Measurements from ENCODE around the gene SPI1. TPM values are rescaled to one million over a fixed set of nuclear protein-coding genes. Genes with fewer than 3 reads are reported as not detected.

The SPI1 gene
- total and polyA plus RNA-seq, 2 donors (not counting 1 experiment from before 2014, with no cell fraction given), result 98.3 to 119 TPM

DNA sequence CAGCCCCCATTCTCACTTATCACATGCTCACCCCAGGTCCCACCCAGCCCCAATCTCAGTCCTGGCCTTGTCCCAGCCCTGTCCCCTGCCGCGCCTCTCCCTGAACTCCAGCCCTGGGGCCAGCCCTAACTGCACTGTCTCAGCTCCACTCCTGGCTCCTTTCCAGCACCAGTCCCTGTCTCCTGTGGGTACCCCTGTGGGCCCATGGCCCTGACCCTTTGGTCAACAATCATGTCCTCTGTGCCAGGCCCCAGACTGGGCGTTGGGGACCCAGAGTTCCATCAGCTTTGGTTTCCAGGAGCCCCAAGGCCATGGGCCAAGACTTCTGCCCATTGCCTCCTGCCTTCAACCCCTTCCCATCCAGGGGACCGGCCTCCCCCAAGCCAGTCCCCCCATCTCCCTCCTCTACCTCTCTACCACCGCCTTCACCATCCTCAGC lies 757 bp downstream of the SPI1 start:
- Mint-ChIP-seq H3K9me3 (ENCODE audit: insufficient read depth) (no peaks in the 10 kb centered on the region), H3K27ac (no peak overlapping the region), H3K4me1 (peaks cover 39% of the 10 kb centered on the region), H3K27me3 (no peaks in the 10 kb centered on the region), H3K4me3 (peak overlapping the region; percentile 92)
- peaks cover 0 to 26% of the 10 kb centered on the region in 2 experiments for H3K36me3 ChIP-seq (replicated peaks in 1 of 2; ENCODE audit: control extremely low read depth in 1 of 2, control insufficient read depth in 1 of 2, extremely low read depth in 1 of 2, insufficient read depth in 2 of 2, low read length in 1 of 2)
- no peak for TF ChIP-seq EZH2 (IDR thresholded peaks at IDR 0.05; ENCODE audit: borderline replicate concordance, insufficient read depth, low read depth, low read length, poor library complexity, severe bottlenecking)
- TF ChIP-seq, protein P1, sequence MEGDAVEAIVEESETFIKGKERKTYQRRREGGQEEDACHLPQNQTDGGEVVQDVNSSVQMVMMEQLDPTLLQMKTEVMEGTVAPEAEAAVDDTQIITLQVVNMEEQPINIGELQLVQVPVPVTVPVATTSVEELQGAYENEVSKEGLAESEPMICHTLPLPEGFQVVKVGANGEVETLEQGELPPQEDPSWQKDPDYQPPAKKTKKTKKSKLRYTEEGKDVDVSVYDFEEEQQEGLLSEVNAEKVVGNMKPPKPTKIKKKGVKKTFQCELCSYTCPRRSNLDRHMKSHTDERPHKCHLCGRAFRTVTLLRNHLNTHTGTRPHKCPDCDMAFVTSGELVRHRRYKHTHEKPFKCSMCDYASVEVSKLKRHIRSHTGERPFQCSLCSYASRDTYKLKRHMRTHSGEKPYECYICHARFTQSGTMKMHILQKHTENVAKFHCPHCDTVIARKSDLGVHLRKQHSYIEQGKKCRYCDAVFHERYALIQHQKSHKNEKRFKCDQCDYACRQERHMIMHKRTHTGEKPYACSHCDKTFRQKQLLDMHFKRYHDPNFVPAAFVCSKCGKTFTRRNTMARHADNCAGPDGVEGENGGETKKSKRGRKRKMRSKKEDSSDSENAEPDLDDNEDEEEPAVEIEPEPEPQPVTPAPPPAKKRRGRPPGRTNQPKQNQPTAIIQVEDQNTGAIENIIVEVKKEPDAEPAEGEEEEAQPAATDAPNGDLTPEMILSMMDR (IDR thresholded peaks at IDR 0.05), result no peak
- no peaks in the 10 kb centered on the region for H3K27me3 ChIP-seq (replicated peaks in 1 of 4; ENCODE audit: control extremely low read depth in 1 of 4, control insufficient read depth in 3 of 4, insufficient read depth in 4 of 4, low read length in 3 of 4)
- H3K79me2 ChIP-seq (ENCODE audit: control insufficient read depth, insufficient read depth, low read length), result peaks cover 98% of the 10 kb centered on the region
- peaks cover 40% of the 10 kb centered on the region for H4K20me1 ChIP-seq (ENCODE audit: control insufficient read depth, insufficient read depth, low read length, poor library complexity, severe bottlenecking)
- H3K4me2 ChIP-seq (replicated peaks; ENCODE audit: low read depth, low read length, poor library complexity, severe bottlenecking), result peak overlapping the region; percentile 100
- H3K27ac ChIP-seq (ENCODE audit: low read length in 2 of 2), result peak overlapping the region; percentile 96 to 97
- ATAC-seq (ENCODE audit: low read depth), result no peak
- H3K9ac ChIP-seq (ENCODE audit: low read length), result peak overlapping the region; percentile 99
- peaks cover 45 to 51% of the 10 kb centered on the region in 2 donors for H3K4me1 ChIP-seq (ENCODE audit: control insufficient read depth in 2 of 2, insufficient read depth in 2 of 2, low read length in 2 of 2)
- no peaks in the 10 kb centered on the region for H3K9me3 ChIP-seq (ENCODE audit: control extremely low read depth in 1 of 3, control insufficient read depth in 2 of 3, insufficient read depth in 1 of 3, low read length in 2 of 3)
- POLR2A ChIA-PET, result interaction anchor here (1.6 to 4.1 kb wide), 8 partner anchors 12 to 163 kb away, joined by 3 to 50 read pairs (median 10); partner anchors contain the start of gene DDB2
- H3K4me3 ChIP-seq (ENCODE audit: control extremely low read depth in 1 of 5, extremely low read depth in 1 of 5, insufficient read depth in 1 of 5, low read depth in 2 of 5, low read length in 4 of 5), result peak overlapping the region; percentile 47 to 99 (median 91)
- 3% methylated on average over 5 of the region's 5 CpGs for WGBS (ENCODE audit: insufficient coverage)
- no peak for DNase-seq
- intact Hi-C loops (cut with micrococcal nuclease), result loop anchor here (1.0 to 10.0 kb wide), 7 partner anchors 17 to 201 kb away; partner anchors contain the start of genes ARFGAP2, PSMC3 and SLC39A13
- H2AFZ ChIP-seq (ENCODE audit: insufficient read depth, low read depth, low read length, poor library complexity, severe bottlenecking), result peak overlapping the region; percentile 73
- CTCF ChIA-PET, result interaction anchor here (0.9 to 2.6 kb wide), 6 partner anchors 14 to 34 kb away, joined by 3 to 18 read pairs (median 10); partner anchors contain the start of gene SLC39A13

All from B cell (primary cell).